GM12872 (cell line): Measurements from ENCODE around the gene DST.

Source experiments
- CTCF ChIP-seq: IDR thresholded peaks from 3 replicates; pipeline ENCODE4 v1.5.1; 2011; ENCODE audit warnings: low read depth, mild to moderate bottlenecking, low read length, moderate library complexity; ENCODE audit not compliant: insufficient read depth

The DST gene

GRCh38 chr6:56483929-56484328, 158.8 kb downstream of the DST start:
- no peak for TF ChIP-seq CTCF

- TF ChIP-seq CTCF: no peak
Observed at GRCh38 chr6:56482525-56482924, 160.2 kb downstream of the DST start.

DNA sequence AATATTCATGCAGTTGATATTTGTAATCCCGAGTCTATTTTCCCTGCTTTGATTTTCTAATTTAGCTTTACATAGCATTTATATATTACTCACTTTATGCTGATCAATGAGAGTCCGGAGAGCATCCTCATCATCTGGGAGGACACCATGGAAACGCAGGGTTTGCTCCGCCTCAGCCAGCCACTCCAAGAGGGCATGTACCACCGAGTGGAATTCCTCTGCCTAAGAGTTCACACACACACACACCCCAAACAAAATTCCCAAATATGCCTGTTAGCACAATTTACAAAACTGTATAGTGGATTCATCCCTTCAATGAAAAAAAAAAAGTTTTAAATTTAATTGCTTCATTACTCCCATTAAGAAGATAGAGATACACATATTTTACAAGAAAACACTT, 160.7 kb downstream of the DST start:
- TF ChIP-seq CTCF: no peak

GRCh38 chr6:56480654-56481337, 161.9 kb downstream of the DST start:
- no peak for TF ChIP-seq CTCF

- TF ChIP-seq CTCF: no peak
Observed at GRCh38 chr6:56480246-56480645, 162.4 kb downstream of the DST start.

DNA sequence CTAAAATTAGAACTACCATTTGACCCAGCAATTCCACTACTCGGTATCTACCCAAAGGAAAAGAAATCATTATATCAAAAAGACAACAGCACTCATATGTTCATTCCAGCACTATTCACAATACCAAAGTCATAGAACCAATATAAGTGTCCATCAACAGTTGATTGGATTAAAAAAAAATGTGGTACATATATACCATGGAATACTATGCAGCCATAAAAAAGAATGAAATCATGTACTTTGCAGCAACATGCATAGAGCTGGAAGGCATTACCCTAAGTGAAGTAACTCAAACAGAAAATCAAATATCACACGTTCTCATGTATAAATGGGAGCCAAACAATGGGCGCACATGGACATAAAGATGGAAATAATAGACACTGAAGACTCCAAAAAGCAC, 163.3 kb downstream of the DST start:
- TF ChIP-seq CTCF: no peak

- TF ChIP-seq CTCF: no peak
Observed at GRCh38 chr6:56478202-56478601, 164.5 kb downstream of the DST start.
